NT2/D1 (cell line): ENCODE data around the gene MRPS10.

Experiments
- SUZ12 ChIP-seq: IDR thresholded peaks from 2 replicates; pipeline ENCODE4 v1.6.1; 2011; ENCODE audit not compliant: insufficient read length, insufficient read depth; ENCODE audit errors: extremely low read depth
- ZNF274 ChIP-seq: IDR thresholded peaks from 2 replicates; pipeline ENCODE4 v1.6.1; 2011; ENCODE audit warnings: mild to moderate bottlenecking, low read depth, low read length

- TF ChIP-seq ZNF274 = no peak
- no peak for TF ChIP-seq SUZ12
Observed at GRCh38 chr6:42185597-42185996, 32.1 kb downstream of the MRPS10 start.
